MM.1S (cell line): ENCODE results near the gene MED13.

Experiments used
- DNase-seq: peaks from one replicate; pipeline ENCODE4 v3.0.0-alpha.2; 2015
- H2AFZ ChIP-seq: fragments of 300-600 bp; sonication (generic); 2 replicates; pipeline ENCODE4 v1.6.0; 2016; ENCODE audit warnings: antibody characterized with exemption, low read length
- H3F3A ChIP-seq: fragments of 300-600 bp; sonication (generic); 2 replicates; pipeline ENCODE4 v1.6.1; 2016; ENCODE audit warnings: mild to moderate bottlenecking, antibody characterized with exemption, low read length, moderate library complexity, mixed read lengths; ENCODE audit not compliant: insufficient read depth
- H3K27ac ChIP-seq: fragments of 300-600 bp; sonication (generic); 2 replicates; pipeline ENCODE4 v1.5.1; 2016; ENCODE audit warnings: mild to moderate bottlenecking, low read length
- H3K27me3 ChIP-seq: fragments of 300-600 bp; sonication (generic); replicated peaks from 2 replicates; pipeline ENCODE4 v1.6.0; 2016; ENCODE audit warnings: low read length; ENCODE audit not compliant: insufficient read depth
- H3K36me3 ChIP-seq: fragments of 300-600 bp; sonication (generic); replicated peaks from 2 replicates; pipeline ENCODE4 v1.6.1; 2016; ENCODE audit warnings: mild to moderate bottlenecking, low read length, mixed read lengths; ENCODE audit not compliant: insufficient read depth
- H3K4me1 ChIP-seq: fragments of 300-600 bp; sonication (generic); 2 replicates; pipeline ENCODE4 v1.6.1; 2016; ENCODE audit warnings: low read length, mixed read lengths
- H3K4me2 ChIP-seq: fragments of 300-600 bp; sonication (generic); 2 replicates; pipeline ENCODE4 v1.6.0; 2016; ENCODE audit warnings: low read depth, low read length
- H3K4me3 ChIP-seq: fragments of 300-600 bp; sonication (generic); 2 replicates; pipeline ENCODE4 v1.5.1; 2016; ENCODE audit warnings: low read length, mixed read lengths
- H3K79me2 ChIP-seq: fragments of 300-600 bp; sonication (generic); 2 replicates; pipeline ENCODE4 v1.6.1; 2016; ENCODE audit warnings: mixed run types, low read length, mixed read lengths
- H3K9ac ChIP-seq: fragments of 300-600 bp; sonication (generic); 2 replicates; pipeline ENCODE4 v1.6.1; 2016; ENCODE audit warnings: low read length, mixed read lengths
- H3K9me2 ChIP-seq: fragments of 300-600 bp; sonication (generic); replicated peaks from 2 replicates; pipeline ENCODE4 v1.6.1; 2016; ENCODE audit warnings: mild to moderate bottlenecking, low read length, mixed read lengths; ENCODE audit not compliant: insufficient read depth
- H3K9me3 ChIP-seq: fragments of 300-600 bp; sonication (generic); replicated peaks from 2 replicates; pipeline ENCODE4 v1.6.1; 2016; ENCODE audit warnings: mild to moderate bottlenecking, low read length, mixed read lengths; ENCODE audit not compliant: insufficient read depth
- H4K20me1 ChIP-seq: fragments of 300-600 bp; sonication (generic); 2 replicates; pipeline ENCODE4 v1.6.1; 2016; ENCODE audit warnings: mild to moderate bottlenecking, low read length, moderate library complexity, mixed read lengths; ENCODE audit not compliant: insufficient read depth
- EZH2 ChIP-seq: fragments of 300-600 bp; sonication (generic); optimal IDR thresholded peaks from 2 replicates; pipeline ENCODE3; 2017; ENCODE audit warnings: low read depth, mild to moderate bottlenecking, antibody characterized with exemption, low read length, mixed read lengths
- EZH2phosphoT487 ChIP-seq: fragments of 300-600 bp; sonication (generic); IDR thresholded peaks from 2 replicates; pipeline ENCODE4 v1.6.1; 2018; ENCODE audit warnings: antibody characterized with exemption, low read length
- TF ChIP-seq, protein P1 (sequence below): fragments of 300-600 bp; sonication (generic); IDR thresholded peaks from 2 replicates; pipeline ENCODE4 v1.5.1; 2016; ENCODE audit warnings: antibody characterized with exemption, low read length, mixed read lengths

The MED13 gene

DNA sequence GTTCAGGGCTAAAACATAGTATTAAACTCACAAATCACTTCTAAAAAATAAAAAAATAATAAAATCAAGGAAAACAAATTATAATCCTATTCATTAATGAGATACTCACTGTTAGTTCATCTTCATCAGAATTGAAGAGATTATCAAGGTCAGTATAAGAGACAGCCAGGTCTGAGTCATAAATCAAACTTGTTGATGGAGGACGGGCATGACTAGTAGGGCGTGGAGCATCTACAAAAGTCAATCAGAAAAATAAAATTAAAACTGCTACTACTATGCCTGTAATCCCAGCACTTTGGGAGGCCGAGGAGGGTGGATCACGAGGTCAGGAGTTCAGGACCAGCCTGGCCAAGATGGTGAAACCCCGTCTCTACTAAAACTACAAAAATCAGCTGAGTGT, 78.2 kb downstream of the MED13 start:
- H4K20me1 ChIP-seq = no peaks in the 10 kb centered on the region
- no peak overlapping the region for H3K4me2 ChIP-seq
- peaks cover 14% of the 10 kb centered on the region; the same call in 1 of the 2 replicates for H3K79me2 ChIP-seq
- no peaks in the 10 kb centered on the region for H3F3A ChIP-seq
- no peak overlapping the region for H3K27ac ChIP-seq
- H3K9ac ChIP-seq = no peak overlapping the region
- DNase-seq = no peak
- H3K36me3 ChIP-seq = no peaks in the 10 kb centered on the region; the same call in 1 of the 2 replicates
- H3K27me3 ChIP-seq = no peaks in the 10 kb centered on the region
- H3K4me3 ChIP-seq = no peak overlapping the region
- H2AFZ ChIP-seq = no peak overlapping the region
- no peaks in the 10 kb centered on the region for H3K4me1 ChIP-seq
- H3K9me3 ChIP-seq = no peaks in the 10 kb centered on the region
- H3K9me2 ChIP-seq = no peaks in the 10 kb centered on the region
- no peak for TF ChIP-seq EZH2
- no peak for TF ChIP-seq EZH2phosphoT487
- TF ChIP-seq, protein P1, sequence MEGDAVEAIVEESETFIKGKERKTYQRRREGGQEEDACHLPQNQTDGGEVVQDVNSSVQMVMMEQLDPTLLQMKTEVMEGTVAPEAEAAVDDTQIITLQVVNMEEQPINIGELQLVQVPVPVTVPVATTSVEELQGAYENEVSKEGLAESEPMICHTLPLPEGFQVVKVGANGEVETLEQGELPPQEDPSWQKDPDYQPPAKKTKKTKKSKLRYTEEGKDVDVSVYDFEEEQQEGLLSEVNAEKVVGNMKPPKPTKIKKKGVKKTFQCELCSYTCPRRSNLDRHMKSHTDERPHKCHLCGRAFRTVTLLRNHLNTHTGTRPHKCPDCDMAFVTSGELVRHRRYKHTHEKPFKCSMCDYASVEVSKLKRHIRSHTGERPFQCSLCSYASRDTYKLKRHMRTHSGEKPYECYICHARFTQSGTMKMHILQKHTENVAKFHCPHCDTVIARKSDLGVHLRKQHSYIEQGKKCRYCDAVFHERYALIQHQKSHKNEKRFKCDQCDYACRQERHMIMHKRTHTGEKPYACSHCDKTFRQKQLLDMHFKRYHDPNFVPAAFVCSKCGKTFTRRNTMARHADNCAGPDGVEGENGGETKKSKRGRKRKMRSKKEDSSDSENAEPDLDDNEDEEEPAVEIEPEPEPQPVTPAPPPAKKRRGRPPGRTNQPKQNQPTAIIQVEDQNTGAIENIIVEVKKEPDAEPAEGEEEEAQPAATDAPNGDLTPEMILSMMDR = no peak

DNA sequence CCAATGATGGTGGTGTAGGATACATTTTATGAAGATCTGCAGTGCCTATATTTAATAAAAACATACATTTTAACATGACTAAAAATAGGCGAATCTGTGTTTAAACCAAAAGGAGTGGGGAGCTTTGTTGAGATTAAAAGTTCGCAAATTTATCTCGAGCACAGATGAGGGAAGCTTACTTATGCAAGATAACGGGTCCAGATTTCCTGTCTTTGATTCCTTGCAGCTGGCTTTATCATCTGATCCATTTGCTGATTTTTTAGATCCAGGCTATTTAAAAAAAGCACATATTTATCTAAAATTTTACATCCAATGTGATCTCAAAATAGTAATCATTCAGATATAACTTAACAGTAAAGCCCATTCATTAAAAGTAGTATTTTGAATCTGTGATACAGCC, 80.3 kb downstream of the MED13 start:
- Histone ChIP-seq H3F3A (no peaks in the 10 kb centered on the region), H3K9me2 (no peaks in the 10 kb centered on the region), H3K4me3 (no peak overlapping the region), H3K9me3 (no peaks in the 10 kb centered on the region), H3K4me1 (no peaks in the 10 kb centered on the region), H3K79me2 (peaks cover 24% of the 10 kb centered on the region), H3K27me3 (no peaks in the 10 kb centered on the region), H3K27ac (no peak overlapping the region), H2AFZ (no peak overlapping the region), H3K4me2 (no peak overlapping the region), H3K9ac (no peak overlapping the region), H4K20me1 (no peaks in the 10 kb centered on the region), H3K36me3 (no peaks in the 10 kb centered on the region; the same call in 1 of the 2 replicates)
- no peak for TF ChIP-seq EZH2phosphoT487
- no peak for TF ChIP-seq EZH2
- TF ChIP-seq, protein P1 = no peak
- no peak for DNase-seq

DNA sequence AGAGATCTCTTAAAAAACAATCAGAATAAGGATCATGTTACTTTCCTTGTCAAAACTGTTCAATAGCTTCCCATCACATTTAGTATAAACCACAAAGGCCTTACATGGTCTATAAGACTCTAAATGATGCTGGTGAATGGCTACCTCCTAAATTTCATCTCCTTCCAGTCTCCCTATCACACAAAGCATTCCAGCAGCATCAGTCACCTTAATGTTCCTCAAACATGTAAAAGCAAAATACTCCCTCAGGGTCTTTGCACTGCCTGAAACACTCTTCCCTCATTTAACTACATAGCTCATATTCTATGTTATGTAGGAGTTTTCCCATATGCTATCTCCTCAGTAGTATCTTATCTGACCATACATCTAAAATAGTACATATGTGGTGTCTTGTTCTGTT, 83.8 kb downstream of the MED13 start:
- TF ChIP-seq, protein P1 = no peak
- TF ChIP-seq EZH2 = no peak
- TF ChIP-seq EZH2phosphoT487 = no peak
- no peak overlapping the region for H2AFZ ChIP-seq
- no peak for DNase-seq
- no peak overlapping the region for H3K4me2 ChIP-seq
- H3K27ac ChIP-seq = no peak overlapping the region
- no peaks in the 10 kb centered on the region for H3F3A ChIP-seq
- no peaks in the 10 kb centered on the region; the same call in 1 of the 2 replicates for H3K36me3 ChIP-seq
- no peaks in the 10 kb centered on the region for H3K9me3 ChIP-seq
- H3K79me2 ChIP-seq = peaks cover 32% of the 10 kb centered on the region
- H3K4me1 ChIP-seq = no peaks in the 10 kb centered on the region
- no peaks in the 10 kb centered on the region for H3K9me2 ChIP-seq
- no peak overlapping the region for H3K9ac ChIP-seq
- no peak overlapping the region for H3K4me3 ChIP-seq
- H3K27me3 ChIP-seq = no peaks in the 10 kb centered on the region
- H4K20me1 ChIP-seq = no peaks in the 10 kb centered on the region
